Rectal smooth muscle tissue (tissue), 1 donor: ENCODE data around the gene CEP76.

Source experiments
- H3K27ac ChIP-seq: one replicate; pipeline ENCODE4 v1.7.0; 2013; ENCODE audit warnings: low read depth, low read length, inconsistent platforms
- H3K27me3 ChIP-seq: one replicate; pipeline ENCODE4 v1.7.0; 2013; ENCODE audit warnings: low read length; ENCODE audit not compliant: control insufficient read depth, insufficient read depth
- H3K36me3 ChIP-seq: one replicate; pipeline ENCODE4 v1.7.0; 2013; ENCODE audit warnings: low read length; ENCODE audit not compliant: control insufficient read depth, insufficient read depth
- H3K4me1 ChIP-seq: one replicate; pipeline ENCODE4 v1.7.0; 2013; ENCODE audit warnings: low read length; ENCODE audit not compliant: control insufficient read depth, insufficient read depth
- H3K4me3 ChIP-seq: one replicate; pipeline ENCODE4 v1.7.0; 2013; ENCODE audit warnings: low read length
- H3K9ac ChIP-seq: one replicate; pipeline ENCODE4 v1.7.0; 2013; ENCODE audit warnings: low read length

The CEP76 gene

GRCh38 chr18:12694032-12694431, 8.5 kb downstream of the CEP76 start:
- Histone ChIP-seq H3K27ac (no peak overlapping the region), H3K27me3 (no peaks in the 10 kb centered on the region), H3K4me1 (no peaks in the 10 kb centered on the region), H3K4me3 (no peak overlapping the region), H3K9ac (no peak overlapping the region), H3K36me3 (peaks cover 2% of the 10 kb centered on the region)

- Histone ChIP-seq H3K4me3 (no peak overlapping the region), H3K4me1 (no peaks in the 10 kb centered on the region), H3K27me3 (no peaks in the 10 kb centered on the region), H3K36me3 (peaks cover 2% of the 10 kb centered on the region), H3K9ac (no peak overlapping the region), H3K27ac (no peak overlapping the region)
Observed at GRCh38 chr18:12692206-12692605, 10.3 kb downstream of the CEP76 start.

GRCh38 chr18:12689256-12689850, 13.2 kb downstream of the CEP76 start:
- H3K36me3 ChIP-seq: no peaks in the 10 kb centered on the region
- H3K27ac ChIP-seq: no peak overlapping the region
- H3K4me3 ChIP-seq: no peak overlapping the region
- no peaks in the 10 kb centered on the region for H3K27me3 ChIP-seq
- no peaks in the 10 kb centered on the region for H3K4me1 ChIP-seq
- H3K9ac ChIP-seq: no peak overlapping the region

DNA sequence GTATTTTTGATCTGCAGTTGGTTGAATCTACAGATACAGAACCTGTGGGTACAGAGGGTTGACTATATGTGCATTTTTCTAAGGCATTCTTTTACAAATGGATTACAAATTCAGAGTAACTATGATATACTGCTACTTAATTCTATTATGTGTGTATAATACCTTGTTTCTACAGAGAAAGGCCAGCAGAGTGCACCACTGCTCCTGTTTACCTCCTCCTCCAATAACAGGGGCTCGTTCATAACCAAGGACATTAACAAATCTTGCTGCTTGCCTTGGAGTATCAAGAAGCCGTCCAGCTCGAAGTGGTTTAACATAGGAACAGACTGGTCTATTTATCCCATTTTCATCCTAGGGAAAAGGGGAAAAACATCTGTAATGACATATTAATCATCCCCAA, 16.4 kb downstream of the CEP76 start:
- Histone ChIP-seq H3K27ac (no peak overlapping the region), H3K27me3 (no peaks in the 10 kb centered on the region), H3K4me1 (no peaks in the 10 kb centered on the region), H3K9ac (no peak overlapping the region), H3K4me3 (no peak overlapping the region), H3K36me3 (no peaks in the 10 kb centered on the region)

DNA sequence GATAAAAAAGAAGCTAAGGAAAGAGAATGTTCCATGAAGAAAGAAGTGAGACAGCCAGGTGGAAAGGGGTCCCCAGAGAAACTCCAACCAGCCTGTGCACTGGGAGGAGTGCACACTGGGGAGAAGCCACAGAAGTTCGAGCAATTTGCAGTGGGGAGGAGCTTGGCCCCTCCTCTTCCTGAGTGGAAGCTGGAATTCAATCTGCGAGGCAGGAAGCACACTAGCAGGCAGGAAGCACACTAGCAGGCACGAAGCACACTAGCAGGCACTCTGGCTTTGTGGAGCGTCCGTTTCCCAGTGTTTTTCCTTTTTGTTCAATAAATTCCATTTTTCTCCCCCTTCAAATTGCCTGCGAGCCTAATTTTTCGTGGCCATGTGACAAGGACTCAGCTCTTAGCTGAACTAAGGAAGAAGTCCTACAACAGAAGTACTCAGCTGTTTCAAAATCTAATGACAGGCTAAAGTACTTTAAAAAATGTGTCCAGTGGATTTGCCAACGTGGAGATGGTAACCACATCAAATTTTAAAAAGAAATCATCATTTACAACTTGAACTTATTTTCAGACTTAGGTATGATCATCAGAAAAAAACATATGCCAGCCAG, 23.2 kb downstream of the CEP76 start:
- Histone ChIP-seq H3K27me3 (no peaks in the 10 kb centered on the region), H3K27ac (peak overlapping the region; percentile 74), H3K4me3 (peak overlapping the region; percentile 50), H3K4me1 (no peaks in the 10 kb centered on the region), H3K9ac (no peak overlapping the region), H3K36me3 (no peaks in the 10 kb centered on the region)

GRCh38 chr18:12668041-12668440, 34.5 kb downstream of the CEP76 start:
- Histone ChIP-seq H3K4me3 (no peak overlapping the region), H3K27me3 (no peaks in the 10 kb centered on the region), H3K4me1 (no peaks in the 10 kb centered on the region), H3K27ac (no peak overlapping the region), H3K36me3 (no peaks in the 10 kb centered on the region), H3K9ac (no peak overlapping the region)

GRCh38 chr18:12659904-12660605, 42.5 kb downstream of the CEP76 start:
- Histone ChIP-seq H3K4me3 (no peak overlapping the region), H3K36me3 (no peaks in the 10 kb centered on the region), H3K27ac (no peak overlapping the region), H3K4me1 (no peaks in the 10 kb centered on the region), H3K9ac (no peak overlapping the region), H3K27me3 (no peaks in the 10 kb centered on the region)

- no peak overlapping the region for H3K9ac ChIP-seq
- H3K27ac ChIP-seq: peak overlapping the region; percentile 72
- H3K36me3 ChIP-seq: no peaks in the 10 kb centered on the region
Observed at GRCh38 chr18:12658426-12659138, 43.9 kb downstream of the CEP76 start.

GRCh38 chr18:12657684-12658425, 44.7 kb downstream of the CEP76 start, which contains the start of gene SPIRE1:
SPIRE1 (minus strand) TSS chr18:12658107; CDS start chr18:12657866, 241 bp downstream.
- Histone ChIP-seq H3K27ac (peak within 1 kb of the TSS; percentile 72), H3K9ac (no peak within 1 kb of the TSS), H3K4me3 (peak within 1 kb of the TSS; percentile 61), H3K36me3 (no peaks in the 10 kb centered on the region), H3K27me3 (no peaks in the 10 kb centered on the region), H3K4me1 (no peaks in the 10 kb centered on the region)

More at GRCh38 chr18:12658426-12659138, 43.9 kb downstream of the CEP76 start:
- Histone ChIP-seq H3K27me3 (no peaks in the 10 kb centered on the region), H3K4me3 (peak overlapping the region; percentile 61), H3K4me1 (no peaks in the 10 kb centered on the region)

DNA sequence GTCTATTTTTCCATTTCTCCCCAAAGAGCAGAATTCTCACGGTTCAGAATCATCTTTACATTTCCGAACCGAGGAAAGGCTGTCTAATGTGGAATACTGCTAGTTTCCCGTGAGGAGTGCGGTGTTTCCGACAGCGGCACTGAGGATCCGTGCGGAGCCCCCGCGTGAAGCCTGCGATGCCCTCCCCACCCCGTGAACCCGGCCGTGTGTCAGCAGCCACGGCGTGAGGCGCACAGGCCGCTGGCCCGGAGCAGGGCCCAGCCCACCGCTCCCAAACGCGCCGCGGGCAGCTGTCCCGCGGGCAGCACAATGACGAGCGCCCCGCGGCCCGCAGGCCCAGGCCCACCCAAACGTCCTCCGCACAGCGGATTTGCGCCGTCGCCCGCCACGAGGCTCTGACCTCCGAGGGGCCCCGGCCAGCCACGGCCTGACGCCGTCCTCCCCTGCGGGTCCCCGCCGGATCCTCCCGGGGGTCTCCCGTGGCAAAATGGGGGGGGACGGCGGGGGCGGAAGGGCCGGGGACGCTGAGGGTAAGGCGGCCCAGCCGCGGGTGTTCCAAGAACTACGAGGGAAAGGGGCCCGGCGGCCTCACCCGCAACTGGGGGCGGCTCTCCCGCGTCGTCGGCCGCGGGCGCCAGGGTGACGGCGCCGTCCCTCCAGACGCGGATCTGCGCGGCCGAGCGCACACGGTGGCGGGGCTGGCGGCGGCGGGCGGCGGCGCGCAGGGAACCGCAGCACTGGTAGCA, 45.4 kb downstream of the CEP76 start:
- H3K4me3 ChIP-seq: peak overlapping the region; percentile 61
- H3K27me3 ChIP-seq: no peaks in the 10 kb centered on the region
- H3K36me3 ChIP-seq: no peaks in the 10 kb centered on the region
- no peak overlapping the region for H3K9ac ChIP-seq
- peak overlapping the region; percentile 72 for H3K27ac ChIP-seq
- H3K4me1 ChIP-seq: no peaks in the 10 kb centered on the region

- peak overlapping the region; percentile 72 for H3K27ac ChIP-seq
- H3K27me3 ChIP-seq: no peaks in the 10 kb centered on the region
- no peaks in the 10 kb centered on the region for H3K4me1 ChIP-seq
- no peaks in the 10 kb centered on the region for H3K36me3 ChIP-seq
- peak overlapping the region; percentile 61 for H3K4me3 ChIP-seq
- no peak overlapping the region for H3K9ac ChIP-seq
Observed at GRCh38 chr18:12656605-12656937, 46.0 kb downstream of the CEP76 start.
